Gastroesophageal sphincter (tissue), 3 donors: ENCODE data around the gene ORAI1.

Source experiments
- CTCF ChIP-seq, 4 experiments: fragments of 200-600 bp in 2 of 4; fragments of 450-650 bp in 2 of 4; sonication (generic) in 1 of 4; IDR thresholded peaks; one replicate each; pipeline ENCODE4 v1.5.1; 2017 to 2019; ENCODE audit warnings: antibody characterized with exemption in 4 of 4, mild to moderate bottlenecking in 2 of 4, moderate library complexity in 2 of 4
- POLR2AphosphoS5 ChIP-seq: sonication (generic); formaldehyde crosslinking; IDR thresholded peaks from one replicate; pipeline ENCODE4 v1.6.1; 2017; ENCODE audit warnings: antibody characterized with exemption

GRCh38 chr12:121689430-121689829 lies 63.1 kb downstream of the ORAI1 start:
- TF ChIP-seq CTCF (IDR thresholded peaks at IDR 0.05) = no peak
- TF ChIP-seq POLR2AphosphoS5 = no peak
